Stomach (tissue), 4 donors: ENCODE data around the gene COL27A1.

Experiments
- CTCF ChIP-seq, 7 experiments: fragments of 450-650 bp in 4 of 7; fragments of 200-600 bp in 3 of 7; sonication (generic) in 3 of 7; IDR thresholded peaks; one replicate each; pipeline ENCODE4 v1.5.1; 2016 to 2019; ENCODE audit warnings: antibody characterized with exemption in 7 of 7, control low read depth in 2 of 7, mild to moderate bottlenecking in 1 of 7
- POLR2A ChIP-seq, 4 donors: fragments of 450-650 bp; IDR thresholded peaks; one replicate each; pipeline ENCODE4 v1.6.1; 2016; ENCODE audit warnings: antibody characterized with exemption in 4 of 4, control low read depth in 2 of 4, mild to moderate bottlenecking in 1 of 4, moderate library complexity in 1 of 4

GRCh38 chr9:114108016-114108833 lies 47.1 kb upstream of the COL27A1 start:
- TF ChIP-seq CTCF (IDR thresholded peaks at IDR 0.05) (peak in 5 of 7 experiments; percentile 82 to 94 (median 91)), POLR2A (IDR thresholded peaks at IDR 0.05) (no peak)
